H9 (cell line): ENCODE data around the gene BTRC. TPM values are rescaled to one million over a fixed set of nuclear protein-coding genes. Genes with fewer than 3 reads are reported as not detected.

Experiments
- DNase-seq: peaks from one replicate; pipeline ENCODE4 v3.0.0-alpha.2; 2017
- H2AFZ ChIP-seq: one replicate; pipeline ENCODE4 v1.6.1; 2013; ENCODE audit warnings: mild to moderate bottlenecking, low read length, control low read depth, moderate library complexity
- H2AK5ac ChIP-seq: 2 replicates; pipeline ENCODE4 v1.6.1; 2013; ENCODE audit warnings: low read length, control low read depth, mixed read lengths; ENCODE audit not compliant: insufficient read length
- H2BK120ac ChIP-seq: one replicate; pipeline ENCODE4 v1.6.1; 2013; ENCODE audit warnings: low read depth, mild to moderate bottlenecking, low read length, control low read depth, inconsistent platforms; ENCODE audit not compliant: poor library complexity, severe bottlenecking
- H2BK12ac ChIP-seq: 2 replicates; pipeline ENCODE4 v1.6.1; 2013; ENCODE audit warnings: low read length, control low read depth, mixed read lengths, low read depth; ENCODE audit not compliant: insufficient read length
- H2BK15ac ChIP-seq: 2 replicates; pipeline ENCODE4 v1.6.1; 2013; ENCODE audit warnings: low read depth, low read length, control low read depth
- H2BK20ac ChIP-seq: one replicate; pipeline ENCODE4 v1.6.1; 2013; ENCODE audit warnings: low read depth, mild to moderate bottlenecking, low read length, control low read depth, inconsistent platforms; ENCODE audit not compliant: poor library complexity, severe bottlenecking
- H2BK5ac ChIP-seq: 2 replicates; pipeline ENCODE4 v1.6.1; 2013; ENCODE audit warnings: low read length, control low read depth, mixed read lengths; ENCODE audit not compliant: insufficient read length
- H3K14ac ChIP-seq: 2 replicates; pipeline ENCODE4 v1.6.1; 2013; ENCODE audit warnings: low read length, control low read depth; ENCODE audit not compliant: insufficient read depth
- H3K18ac ChIP-seq: 2 replicates; pipeline ENCODE4 v1.6.1; 2013; ENCODE audit warnings: low read depth, mild to moderate bottlenecking, mixed read lengths, low read length, control low read depth; ENCODE audit not compliant: insufficient read length
- H3K23ac ChIP-seq: 2 replicates; pipeline ENCODE4 v1.6.1; 2013; ENCODE audit warnings: low read length, control low read depth, mixed read lengths, low read depth; ENCODE audit not compliant: insufficient read length
- H3K23me2 ChIP-seq: 2 replicates; pipeline ENCODE4 v1.6.1; 2013; ENCODE audit warnings: low read depth, mild to moderate bottlenecking, mixed read lengths, low read length, control low read depth; ENCODE audit not compliant: insufficient read length, poor library complexity, severe bottlenecking
- H3K27ac ChIP-seq: 2 replicates; pipeline ENCODE4 v1.5.1; 2013; ENCODE audit warnings: low read length, control low read depth, mixed read lengths, low read depth; ENCODE audit not compliant: insufficient read length
- H3K27me3 ChIP-seq: 2 replicates; pipeline ENCODE4 v1.6.1; 2013; ENCODE audit warnings: low read length, control low read depth, inconsistent platforms; ENCODE audit not compliant: insufficient read depth
- H3K4ac ChIP-seq: 2 replicates; pipeline ENCODE4 v1.6.1; 2013; ENCODE audit warnings: low read depth, mild to moderate bottlenecking, control low read depth, inconsistent platforms, low read length, moderate library complexity
- H3K4me1 ChIP-seq: 2 replicates; pipeline ENCODE4 v1.6.1; 2013; ENCODE audit warnings: low read length, control low read depth, inconsistent platforms; ENCODE audit not compliant: insufficient read depth
- H3K4me2 ChIP-seq: 2 replicates; pipeline ENCODE4 v1.6.1; 2013; ENCODE audit warnings: low read length, control low read depth, mixed read lengths; ENCODE audit not compliant: insufficient read length, insufficient read depth
- H3K56ac ChIP-seq: 2 replicates; pipeline ENCODE4 v1.6.1; 2013; ENCODE audit warnings: low read depth, mild to moderate bottlenecking, mixed read lengths, low read length, control low read depth; ENCODE audit not compliant: insufficient read length
- H3K79me1 ChIP-seq: 2 replicates; pipeline ENCODE4 v1.6.1; 2013; ENCODE audit warnings: low read depth, mild to moderate bottlenecking, moderate library complexity, low read length, control low read depth, inconsistent platforms; ENCODE audit not compliant: insufficient read depth, poor library complexity, severe bottlenecking
- H3K79me2 ChIP-seq: 2 replicates; pipeline ENCODE4 v1.6.1; 2013; ENCODE audit warnings: low read length, control low read depth, inconsistent platforms; ENCODE audit not compliant: insufficient read depth
- H3K9ac ChIP-seq: 2 replicates; pipeline ENCODE4 v1.6.1; 2013; ENCODE audit warnings: low read length, control low read depth, mixed read lengths; ENCODE audit not compliant: insufficient read length; ENCODE audit errors: extremely low read depth
- H3K9me3 ChIP-seq: one replicate; pipeline ENCODE4 v1.6.1; 2013; ENCODE audit warnings: low read depth, low read length, inconsistent platforms; ENCODE audit not compliant: control insufficient read depth
- H3T11ph ChIP-seq: one replicate; pipeline ENCODE4 v1.6.1; 2013; ENCODE audit warnings: mild to moderate bottlenecking, low read length, control low read depth, inconsistent platforms
- H4K20me1 ChIP-seq: one replicate; pipeline ENCODE4 v1.6.1; 2013; ENCODE audit not compliant: control insufficient read depth, insufficient read length, insufficient read depth
- H4K5ac ChIP-seq: 2 replicates; pipeline ENCODE4 v1.6.1; 2013; ENCODE audit warnings: low read depth, mild to moderate bottlenecking, mixed read lengths, low read length, control low read depth; ENCODE audit not compliant: insufficient read length
- H4K8ac ChIP-seq: replicated peaks from 2 replicates; pipeline ENCODE4 v1.6.1; 2013; ENCODE audit warnings: low read length, control low read depth, mixed read lengths, low read depth; ENCODE audit not compliant: insufficient read length
- H4K91ac ChIP-seq: 2 replicates; pipeline ENCODE4 v1.6.1; 2013; ENCODE audit warnings: low read depth, mild to moderate bottlenecking, moderate library complexity, mixed read lengths, low read length, control low read depth; ENCODE audit not compliant: insufficient read length
- H3K27ac Mint-ChIP-seq, 3 experiments: 2 replicates in 2 of 3; 3 replicates in 1 of 3; pipeline ENCODE4 v1.8.0; 2020 to 2021; ENCODE audit warnings: mixed read lengths in 3 of 3, mild to moderate bottlenecking in 1 of 3, moderate library complexity in 1 of 3
- H3K27me3 Mint-ChIP-seq: 2 replicates; pipeline ENCODE4 v1.8.0; 2021; ENCODE audit warnings: low read depth, mild to moderate bottlenecking, moderate library complexity, mixed read lengths
- H3K36me3 Mint-ChIP-seq, 3 experiments: 2 replicates in 2 of 3; 3 replicates in 1 of 3; pipeline ENCODE4 v1.8.0; 2020 to 2021; ENCODE audit warnings: low read depth in 3 of 3, mixed read lengths in 3 of 3; ENCODE audit not compliant: insufficient read depth in 1 of 3
- H3K4me1 Mint-ChIP-seq, 2 experiments: 2 replicates each; pipeline ENCODE4 v1.8.0; 2020; ENCODE audit warnings: mixed read lengths in 2 of 2
- H3K4me3 Mint-ChIP-seq, 2 experiments: 2 replicates in 1 of 2; 3 replicates in 1 of 2; pipeline ENCODE4 v1.8.0; 2020 to 2021; ENCODE audit warnings: mild to moderate bottlenecking in 2 of 2, mixed read lengths in 2 of 2, moderate library complexity in 1 of 2
- H3K9me3 Mint-ChIP-seq, 2 experiments: 2 replicates in 1 of 2; 3 replicates in 1 of 2; pipeline ENCODE4 v1.8.0; 2020; ENCODE audit warnings: mild to moderate bottlenecking in 2 of 2, mixed read lengths in 2 of 2, moderate library complexity in 1 of 2
- WGBS: extraction: QIAGEN DNeasy Blood & Tissue Kit; methylation state at CpG from one replicate; pipeline ENCODE4 v1.1.7; 2013; ENCODE audit warnings: missing lambda C conversion rate, low lambda C conversion rate, mixed read lengths; ENCODE audit not compliant: insufficient read length; ENCODE audit errors: extremely low coverage; 5-methylcytosine and 5-hydroxymethylcytosine counted together
- total RNA-seq: library from RNA; stranded (reverse); gene quantifications from 2 replicates; pipeline ENCODE4 v1.2.1, GENCODE V29; 2021
- TF ChIP-seq, protein P1 (sequence below): fragments of 200-600 bp; sonication (generic); conservative IDR thresholded peaks from 3 replicates; pipeline ENCODE4 v1.8.0; 2021; ENCODE audit warnings: antibody characterized with exemption, mild to moderate bottlenecking

The BTRC gene
- total RNA-seq, 1 experiment from 2014 or later: 24.2 TPM

DNA sequence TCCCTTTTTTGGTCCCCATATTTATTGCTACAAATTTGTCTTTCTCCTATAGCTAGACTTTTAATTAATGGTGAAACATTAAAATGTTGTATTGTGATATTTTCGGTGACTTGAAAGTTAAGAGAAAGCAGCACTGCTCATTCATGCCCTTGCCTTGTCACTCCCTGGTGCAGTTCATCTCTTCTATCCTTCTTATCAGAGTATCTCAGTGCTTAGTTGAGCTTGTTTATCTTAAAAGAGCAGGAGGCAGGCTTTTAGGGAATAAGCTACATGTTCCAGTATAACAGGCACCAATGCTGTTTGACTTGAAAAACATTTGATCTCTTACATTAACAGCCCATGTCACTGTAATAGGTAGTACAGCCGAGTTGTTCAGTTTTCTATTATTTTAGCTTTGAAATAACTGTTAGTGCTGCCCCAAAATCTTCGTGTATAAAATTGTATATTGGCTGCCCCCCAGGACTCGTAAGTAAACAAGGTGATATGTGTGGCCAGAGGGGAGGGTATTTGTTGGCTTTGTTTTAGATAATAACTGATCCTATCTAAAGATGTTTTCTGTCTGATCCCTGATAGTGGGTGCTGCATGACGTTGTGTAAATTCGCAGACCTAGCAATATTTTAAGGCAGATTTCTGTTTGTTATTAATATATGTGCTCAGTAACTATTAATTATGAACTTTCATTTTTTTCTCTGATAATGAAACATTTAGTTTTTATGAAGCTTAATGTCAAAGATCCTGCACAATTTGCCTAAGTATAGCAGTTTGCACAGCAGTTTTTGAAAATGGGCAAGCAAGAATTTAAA, 96.5 kb downstream of the BTRC start:
- Histone ChIP-seq H3K79me1 (no peaks in the 10 kb centered on the region), H3K4me2 (no peak overlapping the region), H4K20me1 (no peaks in the 10 kb centered on the region), H3K9me3 (no peaks in the 10 kb centered on the region), H4K91ac (no peak overlapping the region), H3K4ac (no peak overlapping the region), H3K79me2 (no peaks in the 10 kb centered on the region), H2BK20ac (no peak overlapping the region), H3K14ac (no peak overlapping the region), H2AK5ac (no peak overlapping the region), H3K18ac (no peak overlapping the region), H4K5ac (no peak overlapping the region), H3K4me1 (peaks cover 2% of the 10 kb centered on the region; the same call in 1 of the 2 replicates), H2BK120ac (no peak overlapping the region), H3K27ac (no peak overlapping the region), H2BK12ac (no peak overlapping the region), H4K8ac (no peak overlapping the region), H2AFZ (no peak overlapping the region), H3T11ph (no peak overlapping the region), H3K23me2 (no peaks in the 10 kb centered on the region), H2BK15ac (no peak overlapping the region), H3K9ac (no peak overlapping the region), H3K27me3 (no peaks in the 10 kb centered on the region), H2BK5ac (no peak overlapping the region), H3K56ac (no peak overlapping the region), H3K23ac (no peak overlapping the region)
- H3K9me3 Mint-ChIP-seq: no peaks in the 10 kb centered on the region
- H3K27me3 Mint-ChIP-seq: no peaks in the 10 kb centered on the region
- TF ChIP-seq, protein P1, sequence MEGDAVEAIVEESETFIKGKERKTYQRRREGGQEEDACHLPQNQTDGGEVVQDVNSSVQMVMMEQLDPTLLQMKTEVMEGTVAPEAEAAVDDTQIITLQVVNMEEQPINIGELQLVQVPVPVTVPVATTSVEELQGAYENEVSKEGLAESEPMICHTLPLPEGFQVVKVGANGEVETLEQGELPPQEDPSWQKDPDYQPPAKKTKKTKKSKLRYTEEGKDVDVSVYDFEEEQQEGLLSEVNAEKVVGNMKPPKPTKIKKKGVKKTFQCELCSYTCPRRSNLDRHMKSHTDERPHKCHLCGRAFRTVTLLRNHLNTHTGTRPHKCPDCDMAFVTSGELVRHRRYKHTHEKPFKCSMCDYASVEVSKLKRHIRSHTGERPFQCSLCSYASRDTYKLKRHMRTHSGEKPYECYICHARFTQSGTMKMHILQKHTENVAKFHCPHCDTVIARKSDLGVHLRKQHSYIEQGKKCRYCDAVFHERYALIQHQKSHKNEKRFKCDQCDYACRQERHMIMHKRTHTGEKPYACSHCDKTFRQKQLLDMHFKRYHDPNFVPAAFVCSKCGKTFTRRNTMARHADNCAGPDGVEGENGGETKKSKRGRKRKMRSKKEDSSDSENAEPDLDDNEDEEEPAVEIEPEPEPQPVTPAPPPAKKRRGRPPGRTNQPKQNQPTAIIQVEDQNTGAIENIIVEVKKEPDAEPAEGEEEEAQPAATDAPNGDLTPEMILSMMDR: no peak
- H3K27ac Mint-ChIP-seq: no peak overlapping the region
- no peaks in the 10 kb centered on the region for H3K36me3 Mint-ChIP-seq
- no peak overlapping the region for H3K4me3 Mint-ChIP-seq
- no peak for DNase-seq
- peaks cover 2 to 7% of the 10 kb centered on the region in 2 experiments; a peak in 2 of 4 replicates for H3K4me1 Mint-ChIP-seq
- no CpG with 5 or more reads among the region's 6 CpGs for WGBS
